GM06990 (cell line): ENCODE data around the gene PCDHB11.
"Not testable (repeated sequence)": the region's sequence is repeated elsewhere in the genome, so short reads cannot be mapped to it uniquely, and the experiment has no call there.

ENCODE experiments used
- DNase-seq: peaks from one replicate; pipeline ENCODE4 v3.0.0-alpha.2; 2011; ENCODE audit not compliant: insufficient read length; ENCODE audit errors: extremely low read depth
- H3K27me3 ChIP-seq: replicated peaks from 2 replicates; pipeline ENCODE4 v1.6.0; 2011; ENCODE audit warnings: low read length; ENCODE audit not compliant: control insufficient read depth, insufficient read depth
- H3K36me3 ChIP-seq: 2 replicates; pipeline ENCODE4 v1.5.1; 2011; ENCODE audit warnings: low read length; ENCODE audit not compliant: control insufficient read depth, insufficient read depth
- H3K4me3 ChIP-seq: replicated peaks from 2 replicates; pipeline ENCODE4 v1.5.1; 2011; ENCODE audit warnings: low read depth, mild to moderate bottlenecking, control low read depth, low read length
- CTCF ChIP-seq: IDR thresholded peaks from 2 replicates; pipeline ENCODE4 v1.5.1; 2011; ENCODE audit warnings: low read length, control low read depth, mild to moderate bottlenecking, inconsistent platforms; ENCODE audit not compliant: insufficient read depth, poor library complexity, severe bottlenecking

PCDHB11 gene

GRCh38 chr5:141199359-141200235 is at the start of gene PCDHB11:
PCDHB11 (plus strand) TSS chr5:141199627; CDS start chr5:141199775, 148 bp downstream.
- H3K4me3 ChIP-seq: no peak within 1 kb of the TSS
- TF ChIP-seq CTCF: peak; percentile 5
- DNase-seq: no peak

GRCh38 chr5:141149812-141150211 is 49.6 kb upstream of the PCDHB11 start, which contains the start of gene PCDHB6:
PCDHB6 (plus strand) TSS chr5:141150057; CDS start chr5:141150258, 201 bp downstream.
- Histone ChIP-seq H3K27me3 (no peaks in the 10 kb centered on the region), H3K36me3 (no peaks in the 10 kb centered on the region), H3K4me3 (no peak within 1 kb of the TSS)
- TF ChIP-seq CTCF: peak; percentile 26
- no peak for DNase-seq

More at GRCh38 chr5:141199359-141200235, at the start of gene PCDHB11:
- Histone ChIP-seq H3K27me3 (no peaks in the 10 kb centered on the region), H3K36me3 (no peaks in the 10 kb centered on the region)

GRCh38 chr5:141150224-141150992 is 49.0 kb upstream of the PCDHB11 start:
- Histone ChIP-seq H3K36me3 (no peaks in the 10 kb centered on the region), H3K4me3 (no peak overlapping the region), H3K27me3 (no peaks in the 10 kb centered on the region)
- DNase-seq: no peak
- TF ChIP-seq CTCF: no peak

- H3K36me3 ChIP-seq: no peaks in the 10 kb centered on the region
- no peak overlapping the region for H3K4me3 ChIP-seq
- no peak for DNase-seq
- no peaks in the 10 kb centered on the region for H3K27me3 ChIP-seq
- TF ChIP-seq CTCF: no peak
Observed at GRCh38 chr5:141150993-141151325, 48.5 kb upstream of the PCDHB11 start.

- not testable (repeated sequence) for H3K36me3 ChIP-seq, H3K27me3 ChIP-seq, DNase-seq, H3K4me3 ChIP-seq
Observed at GRCh38 chr5:141151632-141152031, 47.8 kb upstream of the PCDHB11 start.

GRCh38 chr5:141152096-141152495 is 47.3 kb upstream of the PCDHB11 start:
- not testable (repeated sequence) for H3K27me3 ChIP-seq, H3K36me3 ChIP-seq, DNase-seq, H3K4me3 ChIP-seq
